GM23338 (cell line): ENCODE measurements around the gene HSP90B1. TPM values are rescaled to one million over a fixed set of nuclear protein-coding genes. Genes with fewer than 3 reads are reported as not detected.

Experiments
- ATAC-seq: fragments of 200-7000 bp; cut with Tn5 transposase; 3 replicates; pipeline ENCODE4 v1.9.1; 2020
- DNase-seq: peaks from one replicate; pipeline ENCODE4 v3.0.0-alpha.2; 2015; ENCODE audit warnings: low spot score
- H2AFZ ChIP-seq: fragments of 200-600 bp; sonication (generic); 2 replicates; pipeline ENCODE4 v1.8.0; 2016; ENCODE audit warnings: antibody characterized with exemption, mild to moderate bottlenecking, moderate library complexity
- H3F3A ChIP-seq: fragments of 200-600 bp; sonication (generic); replicated peaks from 2 replicates; pipeline ENCODE4 v1.8.0; 2017; ENCODE audit warnings: antibody characterized with exemption, mixed run types, low read depth
- H3K27ac ChIP-seq: fragments of 200-600 bp; sonication (generic); 2 replicates; pipeline ENCODE4 v1.6.1; 2016; ENCODE audit warnings: low read depth
- H3K27me3 ChIP-seq: fragments of 200-600 bp; sonication (generic); 2 replicates; pipeline ENCODE4 v1.8.0; 2016; ENCODE audit warnings: mild to moderate bottlenecking, mixed run types, moderate library complexity; ENCODE audit not compliant: insufficient read depth
- H3K36me3 ChIP-seq: fragments of 200-600 bp; sonication (generic); 2 replicates; pipeline ENCODE4 v1.8.0; 2016; ENCODE audit warnings: mild to moderate bottlenecking; ENCODE audit not compliant: insufficient read depth
- H3K4me1 ChIP-seq: fragments of 200-600 bp; sonication (generic); 2 replicates; pipeline ENCODE4 v1.8.0; 2016; ENCODE audit warnings: mild to moderate bottlenecking, moderate library complexity; ENCODE audit not compliant: insufficient read depth
- H3K4me2 ChIP-seq: fragments of 200-600 bp; sonication (generic); 2 replicates; pipeline ENCODE4 v1.7.1; 2017; ENCODE audit warnings: mixed run types
- H3K4me3 ChIP-seq: fragments of 200-600 bp; sonication (generic); 2 replicates; pipeline ENCODE4 v1.6.1; 2016; ENCODE audit warnings: mixed run types
- H3K79me2 ChIP-seq: fragments of 200-600 bp; sonication (generic); replicated peaks from 2 replicates; pipeline ENCODE4 v1.8.0; 2017; ENCODE audit warnings: mild to moderate bottlenecking; ENCODE audit not compliant: insufficient read depth
- H3K9me2 ChIP-seq: fragments of 200-600 bp; sonication (generic); 2 replicates; pipeline ENCODE4 v1.8.0; 2017; ENCODE audit not compliant: insufficient read depth
- H4K20me1 ChIP-seq: fragments of 200-600 bp; sonication (generic); replicated peaks from 2 replicates; pipeline ENCODE4 v1.8.0; 2017; ENCODE audit warnings: mild to moderate bottlenecking; ENCODE audit not compliant: insufficient read depth
- H3K27ac Mint-ChIP-seq: 2 replicates; pipeline ENCODE4 v1.8.0; 2020; ENCODE audit warnings: inconsistent platforms, mild to moderate bottlenecking, moderate library complexity, mixed read lengths
- H3K27me3 Mint-ChIP-seq: 3 replicates; pipeline ENCODE4 v1.8.0; 2022; ENCODE audit warnings: low read depth, mild to moderate bottlenecking, moderate library complexity, mixed read lengths, inconsistent platforms; ENCODE audit not compliant: insufficient read depth, poor library complexity
- H3K36me3 Mint-ChIP-seq: 3 replicates; pipeline ENCODE4 v1.8.0; 2021; ENCODE audit warnings: low read depth, mild to moderate bottlenecking, inconsistent platforms, moderate library complexity, mixed read lengths
- H3K4me1 Mint-ChIP-seq: 3 replicates; pipeline ENCODE4 v1.8.0; 2020; ENCODE audit warnings: mild to moderate bottlenecking, inconsistent platforms, mixed read lengths
- H3K4me3 Mint-ChIP-seq: 3 replicates; pipeline ENCODE4 v1.8.0; 2021; ENCODE audit warnings: moderate library complexity, mild to moderate bottlenecking, inconsistent platforms, mixed read lengths
- H3K9me3 Mint-ChIP-seq: 3 replicates; pipeline ENCODE4 v1.8.0; 2020; ENCODE audit warnings: moderate library complexity, mild to moderate bottlenecking, inconsistent platforms, mixed read lengths
- CREB1 ChIP-seq: fragments of 250-450 bp; sonication (Bioruptor Pico); IDR thresholded peaks from 2 replicates; pipeline ENCODE4 v1.5.0; 2020; ENCODE audit warnings: low read depth, mild to moderate bottlenecking, moderate library complexity
- JUNB ChIP-seq: IDR thresholded peaks from one replicate; pipeline ENCODE4 v1.6.1; 2016; ENCODE audit warnings: antibody characterized with exemption; ENCODE audit not compliant: unreplicated experiment
- POLR2AphosphoS5 ChIP-seq: IDR thresholded peaks from 2 replicates; pipeline ENCODE4 v1.6.1; 2016; ENCODE audit warnings: antibody characterized with exemption, low read depth
- REST ChIP-seq: IDR thresholded peaks from one replicate; pipeline ENCODE4 v1.6.1; 2018; ENCODE audit warnings: antibody characterized with exemption; ENCODE audit not compliant: unreplicated experiment
- STAT1 ChIP-seq: IDR thresholded peaks from one replicate; pipeline ENCODE4 v1.6.1; 2016; ENCODE audit warnings: antibody characterized with exemption; ENCODE audit not compliant: unreplicated experiment
- ZNF331 ChIP-seq: fragments of 250-450 bp; sonication (Bioruptor Pico); IDR thresholded peaks from 2 replicates; pipeline ENCODE4 v1.5.0; 2020; ENCODE audit warnings: low read depth, mild to moderate bottlenecking, moderate library complexity
- polyA plus RNA-seq: library from polyadenylated mRNA; unstranded; fragments of >200 nt; fragmentation: Nextera tagmentation; extraction: Ambion mirVana; gene quantifications from 2 replicates; pipeline ENCODE4 v1.2.1, GENCODE V29; 2016
- total RNA-seq: library from RNA; depleted of rRNA; stranded (reverse); fragments of >200 nt; shearing (Covaris generic); gene quantifications from 2 replicates; pipeline ENCODE4 v1.2.3, GENCODE V29; 2014

HSP90B1 gene
- total and polyA plus RNA-seq, 2 experiments from 2014 or later, result 605 to 1,312 TPM

GRCh38 chr12:103897316-103897715, 32.9 kb upstream of the HSP90B1 start (continued):
- TF ChIP-seq REST, result no peak

GRCh38 chr12:103901518-103902173, 28.6 kb upstream of the HSP90B1 start:
- DNase-seq (no peak), ATAC-seq (peak; percentile 48; the same call in 2 of the 3 replicates)
- no peaks in the 10 kb centered on the region for H3K27me3 ChIP-seq
- no peaks in the 10 kb centered on the region for H3K36me3 Mint-ChIP-seq
- H3K4me1 ChIP-seq, result no peaks in the 10 kb centered on the region
- H3K4me2 ChIP-seq, result no peak overlapping the region
- peaks cover 1% of the 10 kb centered on the region for H3K27me3 Mint-ChIP-seq
- TF ChIP-seq CREB1, result no peak
- no peak for TF ChIP-seq STAT1
- no peak for TF ChIP-seq POLR2AphosphoS5
- no peak for TF ChIP-seq ZNF331
- TF ChIP-seq REST, result no peak
- H3K9me2 ChIP-seq, result no peaks in the 10 kb centered on the region
- 0 out of 2 replicates have a peak overlapping the region, but pooled peaks have one; percentile 28 for H2AFZ ChIP-seq
- H3K4me3 Mint-ChIP-seq, result no peak overlapping the region
- H3K4me3 ChIP-seq, result no peak overlapping the region
- no peak overlapping the region for H3K27ac ChIP-seq
- H3F3A ChIP-seq, result no peaks in the 10 kb centered on the region
- no peaks in the 10 kb centered on the region for H3K9me3 Mint-ChIP-seq
- no peaks in the 10 kb centered on the region for H4K20me1 ChIP-seq
- H3K79me2 ChIP-seq, result no peaks in the 10 kb centered on the region
- H3K36me3 ChIP-seq, result no peaks in the 10 kb centered on the region
- H3K27ac Mint-ChIP-seq, result no peak overlapping the region
- H3K4me1 Mint-ChIP-seq, result no peaks in the 10 kb centered on the region

- H3K27me3 Mint-ChIP-seq, result peaks cover 1% of the 10 kb centered on the region
- Histone ChIP-seq H3K27me3 (no peaks in the 10 kb centered on the region), H3K79me2 (no peaks in the 10 kb centered on the region), H3K4me3 (no peak overlapping the region), H3K4me2 (no peak overlapping the region), H3K27ac (no peak overlapping the region), H4K20me1 (no peaks in the 10 kb centered on the region), H3F3A (no peaks in the 10 kb centered on the region), H3K36me3 (no peaks in the 10 kb centered on the region), H3K4me1 (no peaks in the 10 kb centered on the region), H3K9me2 (no peaks in the 10 kb centered on the region), H2AFZ (no peak overlapping the region)
- H3K36me3 Mint-ChIP-seq, result no peaks in the 10 kb centered on the region
- no peak overlapping the region for H3K4me3 Mint-ChIP-seq
- DNase-seq (no peak), ATAC-seq (no peak)
- H3K27ac Mint-ChIP-seq, result no peak overlapping the region
- peaks cover 4% of the 10 kb centered on the region for H3K4me1 Mint-ChIP-seq
- no peaks in the 10 kb centered on the region for H3K9me3 Mint-ChIP-seq
- no peak for TF ChIP-seq STAT1
- no peak for TF ChIP-seq JUNB
- no peak for TF ChIP-seq POLR2AphosphoS5
- no peak for TF ChIP-seq ZNF331
Observed at GRCh38 chr12:103903993-103904392, 26.2 kb upstream of the HSP90B1 start.
